Measurements from ENCODE around the gene ABO. TPM values are rescaled to one million over a fixed set of nuclear protein-coding genes. Genes with fewer than 3 reads are reported as not detected.

Gene ABO
- total RNA-seq, 1 donor from 2014 or later, result 2.3 TPM

DNA sequence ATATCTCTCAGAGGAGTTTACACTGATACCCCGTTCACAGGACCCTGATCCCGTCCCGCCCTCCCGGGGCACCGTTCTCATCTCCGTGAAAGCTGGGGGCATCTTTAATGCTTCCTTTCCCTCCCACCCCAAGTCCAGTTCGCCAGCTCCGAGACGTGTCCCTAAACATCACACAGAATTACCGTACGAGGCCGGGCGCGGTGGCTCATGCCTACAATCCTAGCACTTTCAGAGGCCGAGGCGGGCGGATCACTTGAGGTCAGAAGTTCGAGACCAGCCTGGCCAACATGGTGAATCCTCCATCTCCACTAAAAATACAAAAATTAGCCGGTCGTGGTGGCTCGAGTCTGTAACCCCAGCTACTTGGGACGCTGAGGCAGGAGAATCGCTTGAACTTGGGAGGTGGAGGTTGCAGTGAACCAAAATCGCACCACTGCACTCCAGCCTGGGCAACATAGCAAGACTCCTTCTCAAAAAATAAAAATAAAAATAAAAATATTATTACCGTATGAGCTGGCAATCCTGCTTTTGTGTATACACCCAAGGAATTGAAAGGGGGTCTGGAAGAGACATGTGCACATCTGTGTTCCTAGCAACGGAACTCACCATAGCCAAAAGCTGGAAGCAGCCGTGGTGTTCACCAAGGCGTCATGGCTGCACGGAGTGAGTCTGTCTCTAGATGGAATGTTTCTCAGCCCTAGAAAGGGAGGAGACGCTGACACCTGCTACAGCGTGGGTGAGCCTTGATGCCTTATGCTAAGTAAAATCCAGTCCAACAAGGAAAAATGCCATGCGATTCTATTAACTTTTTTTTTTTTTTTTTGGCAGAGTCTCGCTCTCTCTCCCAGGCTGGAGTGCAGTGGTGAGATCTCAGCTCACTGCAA lies 1.2 kb upstream of the ABO start:
- peaks cover 26% of the 10 kb centered on the region for H3K4me1 ChIP-seq
- no peaks in the 10 kb centered on the region for H3K9me3 ChIP-seq (replicated peaks)
- TF ChIP-seq, protein P1, sequence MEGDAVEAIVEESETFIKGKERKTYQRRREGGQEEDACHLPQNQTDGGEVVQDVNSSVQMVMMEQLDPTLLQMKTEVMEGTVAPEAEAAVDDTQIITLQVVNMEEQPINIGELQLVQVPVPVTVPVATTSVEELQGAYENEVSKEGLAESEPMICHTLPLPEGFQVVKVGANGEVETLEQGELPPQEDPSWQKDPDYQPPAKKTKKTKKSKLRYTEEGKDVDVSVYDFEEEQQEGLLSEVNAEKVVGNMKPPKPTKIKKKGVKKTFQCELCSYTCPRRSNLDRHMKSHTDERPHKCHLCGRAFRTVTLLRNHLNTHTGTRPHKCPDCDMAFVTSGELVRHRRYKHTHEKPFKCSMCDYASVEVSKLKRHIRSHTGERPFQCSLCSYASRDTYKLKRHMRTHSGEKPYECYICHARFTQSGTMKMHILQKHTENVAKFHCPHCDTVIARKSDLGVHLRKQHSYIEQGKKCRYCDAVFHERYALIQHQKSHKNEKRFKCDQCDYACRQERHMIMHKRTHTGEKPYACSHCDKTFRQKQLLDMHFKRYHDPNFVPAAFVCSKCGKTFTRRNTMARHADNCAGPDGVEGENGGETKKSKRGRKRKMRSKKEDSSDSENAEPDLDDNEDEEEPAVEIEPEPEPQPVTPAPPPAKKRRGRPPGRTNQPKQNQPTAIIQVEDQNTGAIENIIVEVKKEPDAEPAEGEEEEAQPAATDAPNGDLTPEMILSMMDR (IDR thresholded peaks at IDR 0.05; ENCODE audit: borderline replicate concordance), result no peak
- intact Hi-C loops (cut with micrococcal nuclease), result loop anchor here (10.0 kb wide), 1 partner anchor 91 kb away; no protein-coding TSS in a partner anchor
- H3K27ac ChIP-seq (replicated peaks), result peak overlapping the region; percentile 86
- H3K4me3 ChIP-seq, result peak overlapping the region; percentile 75
- H3K27me3 ChIP-seq (ENCODE audit: low read depth), result peaks cover 67% of the 10 kb centered on the region
- DNase-seq, result no peak
- no peaks in the 10 kb centered on the region for H3K36me3 ChIP-seq

DNA sequence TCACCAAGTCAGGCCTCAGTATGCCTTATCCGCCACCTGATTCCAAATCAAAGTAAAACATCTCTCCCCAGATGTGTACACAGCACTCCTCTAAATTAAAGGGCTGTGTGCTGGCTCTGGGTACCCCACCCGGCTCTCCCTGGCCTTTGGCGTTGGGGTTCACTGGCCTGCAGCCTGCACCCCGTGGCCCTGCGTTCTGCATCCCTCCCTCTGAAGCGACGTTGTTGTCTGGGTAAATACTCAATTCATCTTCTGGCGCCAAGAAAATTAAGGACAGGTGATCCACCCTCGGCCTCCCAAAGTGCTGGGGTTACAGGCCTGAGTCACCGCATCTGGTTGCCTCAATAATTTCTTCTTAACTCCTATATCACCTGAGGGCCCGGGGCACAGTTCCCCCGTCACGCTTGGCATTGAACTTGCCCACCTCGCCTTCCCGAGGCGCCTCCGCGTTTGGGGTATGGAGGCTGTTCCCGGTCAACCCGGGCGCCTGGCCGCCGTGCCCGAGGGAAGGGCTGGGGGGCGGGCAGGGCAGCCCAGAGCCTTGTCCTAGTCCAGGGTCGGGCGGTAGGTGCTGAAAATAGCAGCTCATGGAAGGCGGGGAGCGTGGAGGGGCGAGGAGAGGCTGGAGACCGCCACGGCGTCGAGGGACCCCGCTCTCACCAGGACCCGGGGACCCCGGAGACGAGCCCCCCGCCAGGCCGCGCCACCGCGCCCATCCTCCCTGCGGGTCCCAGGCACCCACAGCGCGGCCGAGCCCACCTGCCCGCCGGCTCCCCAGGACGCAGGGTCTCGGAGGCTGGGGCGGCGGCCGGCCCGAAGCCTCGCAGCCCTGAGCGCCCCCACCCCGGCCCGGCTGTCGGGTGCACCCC lies 531 bp downstream of the ABO start:
- DNase-seq, result no peak
- TF ChIP-seq, protein P1 (IDR thresholded peaks at IDR 0.05; ENCODE audit: borderline replicate concordance), result no peak
- no peaks in the 10 kb centered on the region for H3K36me3 ChIP-seq
- H3K4me1 ChIP-seq, result peaks cover 32% of the 10 kb centered on the region
- H3K27ac ChIP-seq (replicated peaks), result peak overlapping the region; percentile 86
- no peaks in the 10 kb centered on the region for H3K9me3 ChIP-seq (replicated peaks)
- H3K4me3 ChIP-seq, result peak overlapping the region; percentile 75
- H3K27me3 ChIP-seq (ENCODE audit: low read depth), result peaks cover 52% of the 10 kb centered on the region
- intact Hi-C loops (cut with micrococcal nuclease), result loop anchor here (10.0 kb wide), 1 partner anchor 90 kb away; no protein-coding TSS in a partner anchor

DNA sequence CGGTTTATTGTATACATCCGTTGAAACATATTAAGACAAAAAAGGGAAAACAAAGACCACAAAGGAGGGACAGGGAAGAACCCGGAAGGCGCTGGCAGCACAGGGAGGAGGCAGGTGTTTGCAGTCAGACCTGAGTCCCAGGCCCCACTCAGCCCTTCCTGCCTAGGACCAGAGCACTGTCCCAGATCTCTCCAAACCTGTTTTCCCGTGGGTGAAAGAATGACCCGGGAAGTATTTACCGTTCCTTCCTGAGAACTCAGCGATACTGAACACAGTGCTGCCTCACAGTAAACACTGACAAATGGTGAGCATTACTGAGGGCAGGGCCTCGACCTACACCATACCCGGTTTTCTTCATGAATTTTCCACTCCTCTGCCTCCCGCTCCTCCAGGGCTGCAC lies 1.2 kb downstream of the ABO start:
- Histone ChIP-seq H3K4me1 (peaks cover 37% of the 10 kb centered on the region), H3K9me3 (replicated peaks) (no peaks in the 10 kb centered on the region), H3K36me3 (no peaks in the 10 kb centered on the region), H3K4me3 (peak overlapping the region; percentile 75), H3K27me3 (ENCODE audit: low read depth) (peaks cover 52% of the 10 kb centered on the region), H3K27ac (replicated peaks) (peak overlapping the region; percentile 86)
- intact Hi-C loops (cut with micrococcal nuclease), result loop anchor here (10.0 kb wide), 1 partner anchor 89 kb away; no protein-coding TSS in a partner anchor
- no peak for DNase-seq
- TF ChIP-seq, protein P1 (IDR thresholded peaks at IDR 0.05; ENCODE audit: borderline replicate concordance), result no peak

DNA sequence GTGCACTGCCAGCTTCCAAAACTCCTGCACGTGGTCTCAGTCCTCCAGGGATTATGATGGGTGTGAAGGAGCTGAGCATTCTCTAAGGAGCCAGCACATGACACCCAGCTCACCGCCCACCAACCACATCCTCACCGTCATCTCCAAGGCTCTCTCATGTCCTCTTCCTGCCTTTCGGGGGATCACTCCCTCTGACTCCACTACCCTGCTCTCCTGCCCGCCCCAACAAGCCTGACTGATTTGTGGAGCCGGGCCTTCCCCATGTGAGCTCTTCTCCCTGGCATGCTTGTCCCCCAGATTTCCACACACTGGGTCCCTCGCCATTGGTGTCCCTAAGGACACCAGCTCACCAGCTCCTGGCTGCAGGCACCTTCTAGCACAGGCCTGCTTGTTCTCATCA lies 1.9 kb downstream of the ABO start:
- intact Hi-C loops (cut with micrococcal nuclease), result loop anchor here (10.0 kb wide), 1 partner anchor 88 kb away; no protein-coding TSS in a partner anchor
- H3K4me1 ChIP-seq, result peaks cover 39% of the 10 kb centered on the region
- no peak overlapping the region for H3K4me3 ChIP-seq
- H3K36me3 ChIP-seq, result no peaks in the 10 kb centered on the region
- H3K27me3 ChIP-seq (ENCODE audit: low read depth), result peaks cover 49% of the 10 kb centered on the region
- TF ChIP-seq, protein P1 (IDR thresholded peaks at IDR 0.05; ENCODE audit: borderline replicate concordance), result no peak
- DNase-seq, result no peak
- H3K9me3 ChIP-seq (replicated peaks), result no peaks in the 10 kb centered on the region
- no peak overlapping the region for H3K27ac ChIP-seq (replicated peaks)

All from left ventricle myocardium inferior (tissue), 1 donor.